ENCODE measurements around the gene COMMD1. TPM values are rescaled to one million over a fixed set of nuclear protein-coding genes. Genes with fewer than 3 reads are reported as not detected.

The COMMD1 gene
- total RNA-seq, 1 donor from 2014 or later: 36.1 TPM

GRCh38 chr2:61948661-61949457 lies 43.4 kb downstream of the COMMD1 start:
- peaks cover 14% of the 10 kb centered on the region for H3K9me3 Mint-ChIP-seq
- H3K4me1 Mint-ChIP-seq: peaks cover 46% of the 10 kb centered on the region
- H3K36me3 Mint-ChIP-seq: peaks cover 22% of the 10 kb centered on the region
- no peak overlapping the region for H3K4me3 Mint-ChIP-seq
- TF ChIP-seq, protein P1, sequence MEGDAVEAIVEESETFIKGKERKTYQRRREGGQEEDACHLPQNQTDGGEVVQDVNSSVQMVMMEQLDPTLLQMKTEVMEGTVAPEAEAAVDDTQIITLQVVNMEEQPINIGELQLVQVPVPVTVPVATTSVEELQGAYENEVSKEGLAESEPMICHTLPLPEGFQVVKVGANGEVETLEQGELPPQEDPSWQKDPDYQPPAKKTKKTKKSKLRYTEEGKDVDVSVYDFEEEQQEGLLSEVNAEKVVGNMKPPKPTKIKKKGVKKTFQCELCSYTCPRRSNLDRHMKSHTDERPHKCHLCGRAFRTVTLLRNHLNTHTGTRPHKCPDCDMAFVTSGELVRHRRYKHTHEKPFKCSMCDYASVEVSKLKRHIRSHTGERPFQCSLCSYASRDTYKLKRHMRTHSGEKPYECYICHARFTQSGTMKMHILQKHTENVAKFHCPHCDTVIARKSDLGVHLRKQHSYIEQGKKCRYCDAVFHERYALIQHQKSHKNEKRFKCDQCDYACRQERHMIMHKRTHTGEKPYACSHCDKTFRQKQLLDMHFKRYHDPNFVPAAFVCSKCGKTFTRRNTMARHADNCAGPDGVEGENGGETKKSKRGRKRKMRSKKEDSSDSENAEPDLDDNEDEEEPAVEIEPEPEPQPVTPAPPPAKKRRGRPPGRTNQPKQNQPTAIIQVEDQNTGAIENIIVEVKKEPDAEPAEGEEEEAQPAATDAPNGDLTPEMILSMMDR (IDR thresholded peaks at IDR 0.05; ENCODE audit: unreplicated experiment): no peak
- peak overlapping the region; percentile 88 for H3K27ac Mint-ChIP-seq
- no peaks in the 10 kb centered on the region for H3K27me3 Mint-ChIP-seq (ENCODE audit: low read depth)
- no peak for DNase-seq (ENCODE audit: low spot score in 2 of 2, unreplicated experiment in 2 of 2)

DNA sequence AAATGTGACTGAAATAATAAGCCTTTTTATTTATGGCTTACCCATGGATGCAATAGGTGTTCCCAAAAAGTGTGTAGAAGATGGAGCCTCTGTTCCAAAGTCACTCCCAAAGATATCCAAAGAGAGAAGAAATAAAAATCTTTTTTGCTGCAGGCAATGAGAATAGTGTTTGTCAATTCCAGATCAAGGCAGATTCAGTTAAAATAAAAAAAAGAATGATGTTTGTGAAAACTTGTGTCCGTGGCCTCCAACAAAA lies 43.9 kb downstream of the COMMD1 start:
- Mint-ChIP-seq H3K27me3 (ENCODE audit: low read depth) (no peaks in the 10 kb centered on the region), H3K36me3 (peaks cover 22% of the 10 kb centered on the region), H3K27ac (peak overlapping the region; percentile 88), H3K9me3 (peaks cover 14% of the 10 kb centered on the region), H3K4me3 (no peak overlapping the region), H3K4me1 (peaks cover 46% of the 10 kb centered on the region)
- DNase-seq (ENCODE audit: low spot score in 2 of 2, unreplicated experiment in 2 of 2): no peak
- TF ChIP-seq, protein P1 (IDR thresholded peaks at IDR 0.05; ENCODE audit: unreplicated experiment): no peak

GRCh38 chr2:61949714-61950560 lies 44.5 kb downstream of the COMMD1 start:
- H3K36me3 Mint-ChIP-seq: peaks cover 20% of the 10 kb centered on the region
- H3K9me3 Mint-ChIP-seq: peaks cover 14% of the 10 kb centered on the region
- peaks cover 43% of the 10 kb centered on the region for H3K4me1 Mint-ChIP-seq
- H3K27ac Mint-ChIP-seq: peak overlapping the region; percentile 88
- no peak for DNase-seq (ENCODE audit: low spot score in 2 of 2, unreplicated experiment in 2 of 2)
- no peaks in the 10 kb centered on the region for H3K27me3 Mint-ChIP-seq (ENCODE audit: low read depth)
- TF ChIP-seq, protein P1 (IDR thresholded peaks at IDR 0.05; ENCODE audit: unreplicated experiment): no peak
- H3K4me3 Mint-ChIP-seq: no peak overlapping the region

DNA sequence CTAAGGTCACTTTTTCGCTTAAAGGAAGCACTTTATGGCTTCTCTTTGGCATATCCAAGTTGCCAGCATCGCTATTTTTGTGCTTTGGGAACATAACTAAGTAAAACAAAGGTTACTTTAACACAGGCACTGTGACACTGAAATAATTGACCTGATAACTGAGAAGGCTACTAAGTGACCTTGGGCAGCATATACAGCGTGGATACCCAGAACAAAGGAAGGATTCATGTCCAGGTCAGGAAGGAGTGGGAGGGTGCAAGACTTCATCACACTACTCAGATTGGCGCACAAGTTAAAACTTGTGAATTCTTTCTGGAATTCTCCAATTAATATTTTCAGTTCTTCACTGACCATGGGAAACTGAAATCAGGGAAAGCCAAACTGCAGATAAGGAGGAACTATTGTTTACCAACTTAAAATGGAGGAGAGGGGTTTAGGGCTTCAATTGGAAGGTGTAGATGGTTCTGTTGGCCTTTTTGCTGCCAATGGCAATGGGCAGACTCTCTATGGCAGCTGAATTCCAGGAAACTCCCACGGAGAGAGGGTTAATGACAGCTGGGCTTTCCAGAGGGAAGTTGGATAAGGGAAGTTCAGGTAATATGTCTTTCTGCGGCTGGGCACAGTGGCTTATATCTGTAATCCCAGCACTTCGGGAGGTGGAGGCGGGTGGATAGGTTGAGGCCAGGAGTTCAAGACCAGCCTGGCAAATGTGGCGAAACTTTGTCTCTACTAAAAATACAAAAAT lies 45.3 kb downstream of the COMMD1 start:
- peak overlapping the region; percentile 88 for H3K27ac Mint-ChIP-seq
- DNase-seq (ENCODE audit: low spot score in 2 of 2, unreplicated experiment in 2 of 2): no peak
- peaks cover 36% of the 10 kb centered on the region for H3K4me1 Mint-ChIP-seq

GRCh38 chr2:61951881-61952280 lies 46.4 kb downstream of the COMMD1 start:
- Mint-ChIP-seq H3K4me1 (peaks cover 27% of the 10 kb centered on the region), H3K27ac (no peak overlapping the region), H3K9me3 (peaks cover 14% of the 10 kb centered on the region), H3K36me3 (peaks cover 20% of the 10 kb centered on the region), H3K4me3 (no peak overlapping the region), H3K27me3 (ENCODE audit: low read depth) (no peaks in the 10 kb centered on the region)
- no peak for DNase-seq (ENCODE audit: low spot score in 2 of 2, unreplicated experiment in 2 of 2)
- TF ChIP-seq, protein P1 (IDR thresholded peaks at IDR 0.05; ENCODE audit: unreplicated experiment): no peak

More for the DNA sequence above, 45.3 kb downstream of the COMMD1 start:
- peaks cover 20% of the 10 kb centered on the region for H3K36me3 Mint-ChIP-seq
- no peak overlapping the region for H3K4me3 Mint-ChIP-seq
- H3K9me3 Mint-ChIP-seq: peaks cover 14% of the 10 kb centered on the region
- H3K27me3 Mint-ChIP-seq (ENCODE audit: low read depth): no peaks in the 10 kb centered on the region
- TF ChIP-seq, protein P1 (IDR thresholded peaks at IDR 0.05; ENCODE audit: unreplicated experiment): no peak
